Right ventricle myocardium inferior (tissue), 1 donor: ENCODE data around the gene OR2M2. TPM values are rescaled to one million over a fixed set of nuclear protein-coding genes. Genes with fewer than 3 reads are reported as not detected.

Experiments used
- total RNA-seq: library from RNA; stranded (reverse); fragmentation: NEBNext Ultra II Directional; extraction: Animal tissue kit (Norgen Biotek cat#: 25700); gene quantifications from one replicate; pipeline ENCODE4 v1.2.1, GENCODE V29; 2021
- donor health status: DM: no; HTN: yes; CAD: no; lungs with severe emphysema.

The OR2M2 gene
- total RNA-seq, 1 donor from 2014 or later = not detected

Other genes starting within 250 kb of the OR2M2 start
- gene OR2AJ1, start 249.9 kb upstream of the OR2M2 start, total RNA-seq = not detected
- not detected for gene OR2L8, start 226.0 kb upstream of the OR2M2 start, total RNA-seq
- gene OR2AK2, start 209.6 kb upstream of the OR2M2 start, total RNA-seq = not detected
- gene OR2L5, start 161.2 kb upstream of the OR2M2 start, total RNA-seq = not detected
- gene OR2L2, start 144.8 kb upstream of the OR2M2 start, total RNA-seq = not detected
- not detected for gene OR2L3, start 128.0 kb upstream of the OR2M2 start, total RNA-seq
- not detected for gene OR2L13, start 79.6 kb upstream of the OR2M2 start, total RNA-seq
- gene OR2M5, start 29.7 kb upstream of the OR2M2 start, total RNA-seq = not detected
- not detected for gene OR2M3, start 22.4 kb downstream of the OR2M2 start, total RNA-seq
- not detected for gene OR2M4, start 56.6 kb downstream of the OR2M2 start, total RNA-seq
- gene OR2T33, start 103.2 kb downstream of the OR2M2 start, total RNA-seq = not detected
- not detected for gene OR2T12, start 128.6 kb downstream of the OR2M2 start, total RNA-seq
- not detected for gene OR2M7, start 149.7 kb downstream of the OR2M2 start, total RNA-seq
- not detected for gene OR14C36, start 174.0 kb downstream of the OR2M2 start, total RNA-seq
- not detected for gene OR2T4, start 186.8 kb downstream of the OR2M2 start, total RNA-seq
- not detected for gene OR2T6, start 200.9 kb downstream of the OR2M2 start, total RNA-seq
- gene OR2T1, start 228.2 kb downstream of the OR2M2 start, total RNA-seq = not detected